GM12878 (cell line): ENCODE data around the gene ADGRB2. TPM values are rescaled to one million over a fixed set of nuclear protein-coding genes. Genes with fewer than 3 reads are reported as not detected.

Experiments used
- CEBPB ChIP-seq, 2 experiments: fragments of 150-350 bp in 1 of 2; IDR thresholded peaks; 2 replicates each; pipeline ENCODE4 v1.6.1; 2012 to 2014; ENCODE audit warnings: low read depth in 2 of 2, low read length in 2 of 2, borderline replicate concordance in 1 of 2, inconsistent platforms in 1 of 2
- FOXM1 ChIP-seq: IDR thresholded peaks from 2 replicates; pipeline ENCODE4 v1.6.1; 2012; ENCODE audit warnings: low read depth, mild to moderate bottlenecking, inconsistent platforms, low read length, moderate library complexity
- MEF2B ChIP-seq: fragments of 450-650 bp; IDR thresholded peaks from 2 replicates; pipeline ENCODE4 v1.6.1; 2018; ENCODE audit warnings: mild to moderate bottlenecking, moderate library complexity; ENCODE audit not compliant: partially characterized antibody, poor library complexity, severe bottlenecking
- RELA ChIP-seq: fragments of 450-650 bp; IDR thresholded peaks from 2 replicates; pipeline ENCODE4 v1.8.0; 2014; ENCODE audit warnings: borderline replicate concordance; ENCODE audit not compliant: partially characterized antibody
- SIN3A ChIP-seq: IDR thresholded peaks from 2 replicates; pipeline ENCODE4 v1.6.1; 2012; ENCODE audit warnings: low read depth, low read length, improper control_type of control experiment
- SREBF2 ChIP-seq: IDR thresholded peaks from 2 replicates; pipeline ENCODE4 v1.6.1; 2012; ENCODE audit warnings: mild to moderate bottlenecking, low read length
- ZBED1 ChIP-seq: IDR thresholded peaks from 2 replicates; pipeline ENCODE4 v1.6.1; 2016; ENCODE audit warnings: borderline replicate concordance
- polyA plus RNA-seq, 11 experiments: library from polyadenylated mRNA; depleted of rRNA in 4 of 11; unstranded in 6 of 11; stranded (reverse) in 5 of 11; fragments of >200 nt; fragmentation: Nextera tagmentation in 4 of 11; fragmentation: Illumina TruSeq in 1 of 11; extraction: Ambion mirVana in 4 of 11; extraction: Trizol in 1 of 11; gene quantifications; 1 replicate in 1 of 11; 2 replicates in 10 of 11; pipeline versions ENCODE4 v1.2.1 to v1.2.3, GENCODE V29; 2011 to 2016; ENCODE audit warnings: inconsistent platforms in 2 of 11, missing spikeins in 2 of 11, low read depth in 1 of 11
- total RNA-seq, 4 experiments: library from RNA; depleted of rRNA in 3 of 4; stranded (reverse); fragments of >200 nt in 3 of 4; fragmentation: Illumina TruSeq in 1 of 4; extraction: Trizol in 1 of 4; gene quantifications; 2 replicates each; pipeline versions ENCODE4 v1.2.1 to v1.2.3, GENCODE V29; 2013 to 2021
- TF ChIP-seq, protein P1 (sequence below): fragments of 150-350 bp; IDR thresholded peaks from 2 replicates; pipeline ENCODE4 v1.6.1; 2016; ENCODE audit warnings: low read depth, low read length
- TF ChIP-seq, protein P2 (sequence below): fragments of 450-650 bp; conservative IDR thresholded peaks from 2 replicates; pipeline ENCODE4 v1.6.1; 2017; ENCODE audit warnings: mild to moderate bottlenecking, moderate library complexity

Gene ADGRB2
- total and polyA plus RNA-seq, 10 of the 15 experiments (the other 5 are each of a cell fraction or from before 2014, with no cell fraction given): 0.11 to 0.33 (median 0.18) TPM; not detected in 4

DNA sequence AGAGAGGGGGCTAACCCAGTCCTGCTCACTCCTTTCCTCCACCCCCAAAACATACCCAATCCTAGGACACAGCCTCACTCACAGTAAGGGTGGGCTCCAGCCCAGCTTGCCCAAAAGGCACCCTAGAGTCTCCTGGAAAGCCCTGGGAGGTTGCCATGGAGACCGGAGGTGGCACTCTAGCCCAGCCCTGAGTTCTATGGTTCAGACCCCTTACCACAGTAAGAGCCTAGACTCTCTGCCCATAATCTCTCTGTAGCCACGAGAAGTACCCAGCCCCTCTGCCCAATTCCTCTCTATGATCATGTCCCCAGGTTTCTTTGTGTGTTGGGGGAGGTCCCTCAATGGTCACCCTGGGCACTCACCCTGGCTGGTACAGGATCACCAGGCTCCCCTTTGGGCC lies 74.8 kb downstream of the ADGRB2 start (continued):
- TF ChIP-seq, protein P1, sequence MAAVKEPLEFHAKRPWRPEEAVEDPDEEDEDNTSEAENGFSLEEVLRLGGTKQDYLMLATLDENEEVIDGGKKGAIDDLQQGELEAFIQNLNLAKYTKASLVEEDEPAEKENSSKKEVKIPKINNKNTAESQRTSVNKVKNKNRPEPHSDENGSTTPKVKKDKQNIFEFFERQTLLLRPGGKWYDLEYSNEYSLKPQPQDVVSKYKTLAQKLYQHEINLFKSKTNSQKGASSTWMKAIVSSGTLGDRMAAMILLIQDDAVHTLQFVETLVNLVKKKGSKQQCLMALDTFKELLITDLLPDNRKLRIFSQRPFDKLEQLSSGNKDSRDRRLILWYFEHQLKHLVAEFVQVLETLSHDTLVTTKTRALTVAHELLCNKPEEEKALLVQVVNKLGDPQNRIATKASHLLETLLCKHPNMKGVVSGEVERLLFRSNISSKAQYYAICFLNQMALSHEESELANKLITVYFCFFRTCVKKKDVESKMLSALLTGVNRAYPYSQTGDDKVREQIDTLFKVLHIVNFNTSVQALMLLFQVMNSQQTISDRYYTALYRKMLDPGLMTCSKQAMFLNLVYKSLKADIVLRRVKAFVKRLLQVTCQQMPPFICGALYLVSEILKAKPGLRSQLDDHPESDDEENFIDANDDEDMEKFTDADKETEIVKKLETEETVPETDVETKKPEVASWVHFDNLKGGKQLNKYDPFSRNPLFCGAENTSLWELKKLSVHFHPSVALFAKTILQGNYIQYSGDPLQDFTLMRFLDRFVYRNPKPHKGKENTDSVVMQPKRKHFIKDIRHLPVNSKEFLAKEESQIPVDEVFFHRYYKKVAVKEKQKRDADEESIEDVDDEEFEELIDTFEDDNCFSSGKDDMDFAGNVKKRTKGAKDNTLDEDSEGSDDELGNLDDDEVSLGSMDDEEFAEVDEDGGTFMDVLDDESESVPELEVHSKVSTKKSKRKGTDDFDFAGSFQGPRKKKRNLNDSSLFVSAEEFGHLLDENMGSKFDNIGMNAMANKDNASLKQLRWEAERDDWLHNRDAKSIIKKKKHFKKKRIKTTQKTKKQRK: no peak
- no peak for TF ChIP-seq SIN3A
- no peak for TF ChIP-seq CEBPB (IDR thresholded peaks at IDR 0.05; ENCODE audit: borderline replicate concordance in 1 of 2, low read depth in 2 of 2, low read length in 2 of 2)
- no peak for TF ChIP-seq RELA
- no peak for TF ChIP-seq SREBF2
- no peak for TF ChIP-seq FOXM1
- no peak for TF ChIP-seq MEF2B
- no peak for TF ChIP-seq ZBED1
- TF ChIP-seq, protein P2, sequence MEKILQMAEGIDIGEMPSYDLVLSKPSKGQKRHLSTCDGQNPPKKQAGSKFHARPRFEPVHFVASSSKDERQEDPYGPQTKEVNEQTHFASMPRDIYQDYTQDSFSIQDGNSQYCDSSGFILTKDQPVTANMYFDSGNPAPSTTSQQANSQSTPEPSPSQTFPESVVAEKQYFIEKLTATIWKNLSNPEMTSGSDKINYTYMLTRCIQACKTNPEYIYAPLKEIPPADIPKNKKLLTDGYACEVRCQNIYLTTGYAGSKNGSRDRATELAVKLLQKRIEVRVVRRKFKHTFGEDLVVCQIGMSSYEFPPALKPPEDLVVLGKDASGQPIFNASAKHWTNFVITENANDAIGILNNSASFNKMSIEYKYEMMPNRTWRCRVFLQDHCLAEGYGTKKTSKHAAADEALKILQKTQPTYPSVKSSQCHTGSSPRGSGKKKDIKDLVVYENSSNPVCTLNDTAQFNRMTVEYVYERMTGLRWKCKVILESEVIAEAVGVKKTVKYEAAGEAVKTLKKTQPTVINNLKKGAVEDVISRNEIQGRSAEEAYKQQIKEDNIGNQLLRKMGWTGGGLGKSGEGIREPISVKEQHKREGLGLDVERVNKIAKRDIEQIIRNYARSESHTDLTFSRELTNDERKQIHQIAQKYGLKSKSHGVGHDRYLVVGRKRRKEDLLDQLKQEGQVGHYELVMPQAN: no peak
